Caco-2 (cell line): ENCODE results near the gene C19orf47. TPM values are rescaled to one million over a fixed set of nuclear protein-coding genes. Genes with fewer than 3 reads are reported as not detected.

ENCODE experiments used
- BruUV-seq: library from RNA; stranded (reverse); fragments of 400-500 nt; replicated peaks from 2 replicates; lab custom pipeline; 2021; lab: Mats Ljungman, UMichigan
- CTCF ChIA-PET: fragments of 300-600 bp; sonication (Branson Sonifier 250); formaldehyde crosslinking; loops from one replicate; lab custom pipeline; 2022; ENCODE audit warnings: antibody characterized with exemption; lab: Charles Lee
- POLR2A ChIA-PET: fragments of 300-600 bp; sonication (Branson Sonifier 250); formaldehyde crosslinking; loops from one replicate; lab custom pipeline; 2022; ENCODE audit warnings: antibody characterized with exemption; lab: Charles Lee
- DNase-seq, 2 experiments: peaks; one replicate each; pipeline versions ENCODE4 v3.0.0 to v3.0.0-alpha.2; 2020 to 2022
- H3K27me3 ChIP-seq: replicated peaks from 2 replicates; pipeline ENCODE4 v1.6.0; 2011; ENCODE audit warnings: low read length; ENCODE audit not compliant: control insufficient read depth, insufficient read depth
- H3K36me3 ChIP-seq: 2 replicates; pipeline ENCODE4 v1.5.1; 2011; ENCODE audit warnings: low read length; ENCODE audit not compliant: control insufficient read depth, insufficient read depth
- H3K4me1 ChIP-seq: fragments of 250-450 bp; sonication (Bioruptor Pico); 2 replicates; pipeline ENCODE4 v1.5.1; 2020; ENCODE audit warnings: mild to moderate bottlenecking
- H3K4me3 ChIP-seq: 2 replicates; pipeline ENCODE4 v1.5.1; 2011; ENCODE audit warnings: low read depth, mild to moderate bottlenecking, control low read depth, low read length
- H3K9me3 ChIP-seq: fragments of 250-450 bp; sonication (Bioruptor Pico); 2 replicates; pipeline ENCODE4 v1.5.1; 2020; ENCODE audit warnings: mild to moderate bottlenecking, moderate library complexity
- H3K27ac Mint-ChIP-seq: one replicate; pipeline ENCODE4 v1.8.0; 2022; ENCODE audit warnings: mixed read lengths; ENCODE audit not compliant: unreplicated experiment
- H3K27me3 Mint-ChIP-seq: one replicate; pipeline ENCODE4 v1.8.0; 2022; ENCODE audit warnings: mixed read lengths; ENCODE audit not compliant: insufficient read depth, unreplicated experiment
- H3K36me3 Mint-ChIP-seq: one replicate; pipeline ENCODE4 v1.8.0; 2022; ENCODE audit warnings: mild to moderate bottlenecking, mixed read lengths; ENCODE audit not compliant: insufficient read depth, unreplicated experiment
- H3K4me1 Mint-ChIP-seq: one replicate; pipeline ENCODE4 v1.8.0; 2022; ENCODE audit warnings: low read depth, mixed read lengths; ENCODE audit not compliant: unreplicated experiment
- H3K4me3 Mint-ChIP-seq: one replicate; pipeline ENCODE4 v1.8.0; 2022; ENCODE audit warnings: mild to moderate bottlenecking, moderate library complexity, mixed read lengths; ENCODE audit not compliant: unreplicated experiment
- H3K9me3 Mint-ChIP-seq: one replicate; pipeline ENCODE4 v1.8.0; 2022; ENCODE audit warnings: mixed read lengths; ENCODE audit not compliant: unreplicated experiment
- intact Hi-C: fragments of 100-400 bp; cut with micrococcal nuclease; formaldehyde crosslinking; loops from one replicate; pipeline ENCODE4 v1.10.0; 2022; ENCODE audit not compliant: unreplicated experiment
- total RNA-seq: library from RNA; stranded (reverse); gene quantifications from 2 replicates; pipeline ENCODE4 v1.2.3, GENCODE V29; 2022
- TF ChIP-seq, protein P1 (sequence below), 2 experiments: fragments of 200-600 bp in 1 of 2; IDR thresholded peaks; 1 replicate in 1 of 2; 2 replicates in 1 of 2; pipeline versions ENCODE4 v1.5.1 to v1.8.0; 2011 to 2022; ENCODE audit warnings: antibody characterized with exemption in 1 of 2, control low read depth in 1 of 2, inconsistent platforms in 1 of 2, low read depth in 1 of 2, low read length in 1 of 2, mild to moderate bottlenecking in 1 of 2, moderate library complexity in 1 of 2; ENCODE audit not compliant: insufficient read depth in 1 of 2, severe bottlenecking in 1 of 2, unreplicated experiment in 1 of 2

C19orf47 gene
- total RNA-seq, 1 experiment from 2014 or later = 28.3 TPM

- Histone ChIP-seq H3K4me3 (peak overlapping the region; percentile 97), H3K27me3 (no peaks in the 10 kb centered on the region), H3K4me1 (peaks cover 8% of the 10 kb centered on the region), H3K36me3 (no peaks in the 10 kb centered on the region; the same call in 1 of the 2 replicates), H3K9me3 (no peaks in the 10 kb centered on the region)
- Mint-ChIP-seq H3K27me3 (no peaks in the 10 kb centered on the region), H3K27ac (peak overlapping the region; percentile 88), H3K4me1 (no peaks in the 10 kb centered on the region), H3K4me3 (peak overlapping the region; percentile 99), H3K9me3 (no peaks in the 10 kb centered on the region), H3K36me3 (peaks cover 13% of the 10 kb centered on the region)
- TF ChIP-seq, protein P1, sequence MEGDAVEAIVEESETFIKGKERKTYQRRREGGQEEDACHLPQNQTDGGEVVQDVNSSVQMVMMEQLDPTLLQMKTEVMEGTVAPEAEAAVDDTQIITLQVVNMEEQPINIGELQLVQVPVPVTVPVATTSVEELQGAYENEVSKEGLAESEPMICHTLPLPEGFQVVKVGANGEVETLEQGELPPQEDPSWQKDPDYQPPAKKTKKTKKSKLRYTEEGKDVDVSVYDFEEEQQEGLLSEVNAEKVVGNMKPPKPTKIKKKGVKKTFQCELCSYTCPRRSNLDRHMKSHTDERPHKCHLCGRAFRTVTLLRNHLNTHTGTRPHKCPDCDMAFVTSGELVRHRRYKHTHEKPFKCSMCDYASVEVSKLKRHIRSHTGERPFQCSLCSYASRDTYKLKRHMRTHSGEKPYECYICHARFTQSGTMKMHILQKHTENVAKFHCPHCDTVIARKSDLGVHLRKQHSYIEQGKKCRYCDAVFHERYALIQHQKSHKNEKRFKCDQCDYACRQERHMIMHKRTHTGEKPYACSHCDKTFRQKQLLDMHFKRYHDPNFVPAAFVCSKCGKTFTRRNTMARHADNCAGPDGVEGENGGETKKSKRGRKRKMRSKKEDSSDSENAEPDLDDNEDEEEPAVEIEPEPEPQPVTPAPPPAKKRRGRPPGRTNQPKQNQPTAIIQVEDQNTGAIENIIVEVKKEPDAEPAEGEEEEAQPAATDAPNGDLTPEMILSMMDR (IDR thresholded peaks at IDR 0.05; ENCODE audit: insufficient read depth in 1 of 2, low read depth in 1 of 2, low read length in 1 of 2, severe bottlenecking in 1 of 2, unreplicated experiment in 1 of 2) = no peak
- no peak for DNase-seq
- ChIA-PET POLR2A (no interaction called here), CTCF (interaction anchor here (1.4 kb wide), 1 partner anchor 31 kb away, joined by 5 read pairs; no protein-coding TSS in a partner anchor)
- no TSS peak for BruUV-seq
- intact Hi-C loops = no loop called here
Measured at GRCh38 chr19:40283414-40284250, 64.6 kb downstream of the C19orf47 start.

GRCh38 chr19:40282920-40283319 lies 65.3 kb downstream of the C19orf47 start:
- no TSS peak for BruUV-seq

GRCh38 chr19:40282209-40282580 lies 66.0 kb downstream of the C19orf47 start:
- no TSS peak for BruUV-seq
- Histone ChIP-seq H3K9me3 (no peaks in the 10 kb centered on the region), H3K36me3 (peaks cover 1% of the 10 kb centered on the region; the same call in 1 of the 2 replicates), H3K27me3 (no peaks in the 10 kb centered on the region), H3K4me3 (no peak overlapping the region), H3K4me1 (peaks cover 8% of the 10 kb centered on the region)
- TF ChIP-seq, protein P1 (IDR thresholded peaks at IDR 0.05; ENCODE audit: insufficient read depth in 1 of 2, low read depth in 1 of 2, low read length in 1 of 2, severe bottlenecking in 1 of 2, unreplicated experiment in 1 of 2) = no peak
- CTCF ChIA-PET = no interaction called here
- intact Hi-C loops = no loop called here
- no peak overlapping the region for H3K27ac Mint-ChIP-seq
- no peaks in the 10 kb centered on the region for H3K9me3 Mint-ChIP-seq
- H3K4me3 Mint-ChIP-seq = no peak overlapping the region
- peaks cover 13% of the 10 kb centered on the region for H3K36me3 Mint-ChIP-seq
- H3K4me1 Mint-ChIP-seq = no peaks in the 10 kb centered on the region
- no peaks in the 10 kb centered on the region for H3K27me3 Mint-ChIP-seq
- POLR2A ChIA-PET = interaction anchor here (0.6 kb wide), 1 partner anchor 1422 kb away, joined by 3 read pairs; no protein-coding TSS in a partner anchor
- DNase-seq = no peak

More at GRCh38 chr19:40282920-40283319, 65.3 kb downstream of the C19orf47 start:
- no peak overlapping the region for H3K27ac Mint-ChIP-seq
- CTCF ChIA-PET = interaction anchor here (1.4 kb wide), 1 partner anchor 30 kb away, joined by 5 read pairs; no protein-coding TSS in a partner anchor
- peak overlapping the region; percentile 99 for H3K4me3 Mint-ChIP-seq
- peaks cover 1% of the 10 kb centered on the region; the same call in 1 of the 2 replicates for H3K36me3 ChIP-seq
- no peaks in the 10 kb centered on the region for H3K27me3 ChIP-seq
- H3K9me3 ChIP-seq = no peaks in the 10 kb centered on the region
- no peaks in the 10 kb centered on the region for H3K4me1 Mint-ChIP-seq
- H3K27me3 Mint-ChIP-seq = no peaks in the 10 kb centered on the region
- no peaks in the 10 kb centered on the region for H3K9me3 Mint-ChIP-seq
- DNase-seq = no peak
- H3K4me3 ChIP-seq = no peak overlapping the region
- TF ChIP-seq, protein P1 (IDR thresholded peaks at IDR 0.05; ENCODE audit: insufficient read depth in 1 of 2, low read depth in 1 of 2, low read length in 1 of 2, severe bottlenecking in 1 of 2, unreplicated experiment in 1 of 2) = no peak
- intact Hi-C loops = no loop called here
- H3K36me3 Mint-ChIP-seq = peaks cover 13% of the 10 kb centered on the region
- H3K4me1 ChIP-seq = peaks cover 8% of the 10 kb centered on the region
- POLR2A ChIA-PET = no interaction called here
